ENCODE measurements around the gene TIPIN.

TIPIN gene

DNA sequence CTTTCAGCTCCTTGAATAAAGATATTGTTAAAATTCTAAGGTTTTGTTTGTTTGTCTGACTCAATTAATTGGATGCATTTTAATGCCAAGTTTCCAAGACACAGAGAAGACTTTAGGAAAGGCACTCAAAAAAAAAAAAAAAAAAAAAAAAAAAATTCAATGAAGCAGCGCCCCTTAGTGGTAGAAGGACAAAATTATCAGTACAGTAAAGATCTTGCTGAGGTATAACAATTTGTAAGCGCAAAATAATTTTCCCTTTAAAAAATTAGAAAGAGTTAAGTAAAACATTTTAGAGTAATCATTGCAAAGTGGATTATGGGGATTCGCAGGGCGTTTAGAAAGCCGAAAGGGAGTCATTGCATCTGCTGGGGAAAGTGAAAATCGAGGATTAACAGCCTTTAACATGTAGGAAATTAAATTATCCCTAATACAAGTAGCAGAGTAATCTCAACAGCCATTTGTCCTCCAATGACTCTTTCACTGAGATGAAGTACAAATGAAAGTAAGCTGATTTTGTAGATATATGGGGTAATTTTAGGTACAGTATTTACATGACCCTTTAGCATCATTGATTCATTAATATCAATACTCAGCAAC, 68.9 kb downstream of the TIPIN start:
- TF ChIP-seq, protein P1, sequence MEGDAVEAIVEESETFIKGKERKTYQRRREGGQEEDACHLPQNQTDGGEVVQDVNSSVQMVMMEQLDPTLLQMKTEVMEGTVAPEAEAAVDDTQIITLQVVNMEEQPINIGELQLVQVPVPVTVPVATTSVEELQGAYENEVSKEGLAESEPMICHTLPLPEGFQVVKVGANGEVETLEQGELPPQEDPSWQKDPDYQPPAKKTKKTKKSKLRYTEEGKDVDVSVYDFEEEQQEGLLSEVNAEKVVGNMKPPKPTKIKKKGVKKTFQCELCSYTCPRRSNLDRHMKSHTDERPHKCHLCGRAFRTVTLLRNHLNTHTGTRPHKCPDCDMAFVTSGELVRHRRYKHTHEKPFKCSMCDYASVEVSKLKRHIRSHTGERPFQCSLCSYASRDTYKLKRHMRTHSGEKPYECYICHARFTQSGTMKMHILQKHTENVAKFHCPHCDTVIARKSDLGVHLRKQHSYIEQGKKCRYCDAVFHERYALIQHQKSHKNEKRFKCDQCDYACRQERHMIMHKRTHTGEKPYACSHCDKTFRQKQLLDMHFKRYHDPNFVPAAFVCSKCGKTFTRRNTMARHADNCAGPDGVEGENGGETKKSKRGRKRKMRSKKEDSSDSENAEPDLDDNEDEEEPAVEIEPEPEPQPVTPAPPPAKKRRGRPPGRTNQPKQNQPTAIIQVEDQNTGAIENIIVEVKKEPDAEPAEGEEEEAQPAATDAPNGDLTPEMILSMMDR (IDR thresholded peaks at IDR 0.05; ENCODE audit: low read depth, low read length, missing control alignments) = peak; percentile 38
- DNase-seq (ENCODE audit: low read depth) = no peak

More for the DNA sequence above, 68.9 kb downstream of the TIPIN start:
- H3K4me3 ChIP-seq (ENCODE audit: low read depth, low read length) = no peak overlapping the region

Measured in GM12864 (cell line).